Measurements from ENCODE around the gene FAM181A. TPM values are rescaled to one million over a fixed set of nuclear protein-coding genes. Genes with fewer than 3 reads are reported as not detected.

Gene FAM181A
- total and polyA plus RNA-seq, 2 experiments from 2014 or later, result not detected

GRCh38 chr14:93978735-93979134 lies 51.6 kb downstream of the FAM181A start:
- 43 to 52% methylated on average over 4 of the region's 4 CpGs for WGBS, 2 experiments (ENCODE audit: low coverage in 1 of 2, low lambda C conversion rate in 2 of 2, missing lambda C conversion rate in 2 of 2)
- in situ Hi-C loops (cut with MboI), result no loop called here
- no peaks in the 10 kb centered on the region for H3K9me2 ChIP-seq (ENCODE audit: insufficient read depth)
- H3K27me3 ChIP-seq (replicated peaks; ENCODE audit: insufficient read depth), result 0 out of 2 replicates have a peak, but pooled peaks cover 13% of the 10 kb centered on the region
- H3K27ac ChIP-seq, result no peak overlapping the region
- H3K9ac ChIP-seq, result no peak overlapping the region
- H3K4me3 ChIP-seq, result no peak overlapping the region
- TF ChIP-seq EZH2phosphoT487 (IDR thresholded peaks at IDR 0.05; ENCODE audit: insufficient read depth, low read depth), result no peak
- H3F3A ChIP-seq (ENCODE audit: insufficient read depth), result no peaks in the 10 kb centered on the region
- H2AFZ ChIP-seq, result no peak overlapping the region
- H3K36me3 ChIP-seq (ENCODE audit: low read depth), result no peaks in the 10 kb centered on the region
- H3K4me1 ChIP-seq (ENCODE audit: insufficient read depth), result peaks cover 1% of the 10 kb centered on the region; the same call in 1 of the 2 replicates
- DNase-seq, result no peak
- H4K20me1 ChIP-seq (ENCODE audit: insufficient read depth), result no peaks in the 10 kb centered on the region
- no peaks in the 10 kb centered on the region for H3K79me2 ChIP-seq (ENCODE audit: insufficient read depth)
- H3K9me3 ChIP-seq (ENCODE audit: low read depth), result no peaks in the 10 kb centered on the region
- no peak overlapping the region for H3K4me2 ChIP-seq (ENCODE audit: unreplicated experiment)

Small RNA genes within 50 kb of the gene (microRNA-seq; reads per million reads assigned to microRNA genes)
- not detected for gene MIR4506 (ENCODE audit: borderline number of aligned reads)

Small RNA genes within 50 kb of the gene (small RNA-seq; reads per million reads assigned to genes)
- gene MIR4506 (ENCODE audit: low read depth, low replicate concordance), result not detected

Other genes with a start within 250 kb of the FAM181A start
- 0.43 TPM in 1 of 2 replicates, not detected in the other for gene PRIMA1, start 138.9 kb upstream of the FAM181A start, total RNA-seq (2014; rRNA removed; shearing (Covaris generic))
- gene PRIMA1, start 138.9 kb upstream of the FAM181A start, polyA plus RNA-seq (2016; fragmentation: Nextera tagmentation; extraction: Ambion mirVana), result not detected in 2 replicates
- not detected in 2 replicates for gene ASB2, start 49.2 kb downstream of the FAM181A start, total RNA-seq (2014; rRNA removed; shearing (Covaris generic))
- gene ASB2, start 49.2 kb downstream of the FAM181A start, polyA plus RNA-seq (2016; fragmentation: Nextera tagmentation; extraction: Ambion mirVana), result 0.06 and 0.18 TPM in 2 replicates
- gene CCDC197, start 70.0 kb downstream of the FAM181A start, total RNA-seq (2014; rRNA removed; shearing (Covaris generic)), result not detected in 2 replicates
- gene CCDC197, start 70.0 kb downstream of the FAM181A start, polyA plus RNA-seq (2016; fragmentation: Nextera tagmentation; extraction: Ambion mirVana), result not detected in 2 replicates
- gene OTUB2, start 99.0 kb downstream of the FAM181A start, total RNA-seq (2014; rRNA removed; shearing (Covaris generic)), result 1.0 and 1.9 TPM in 2 replicates
- 1.3 and 1.6 TPM in 2 replicates for gene OTUB2, start 99.0 kb downstream of the FAM181A start, polyA plus RNA-seq (2016; fragmentation: Nextera tagmentation; extraction: Ambion mirVana)
- 123 and 125 TPM in 2 replicates for gene DDX24, start 153.9 kb downstream of the FAM181A start, total RNA-seq (2014; rRNA removed; shearing (Covaris generic))
- gene DDX24, start 153.9 kb downstream of the FAM181A start, polyA plus RNA-seq (2016; fragmentation: Nextera tagmentation; extraction: Ambion mirVana), result 143 and 149 TPM in 2 replicates
- 13.5 and 14.2 TPM in 2 replicates for gene IFI27L1, start 154.0 kb downstream of the FAM181A start, total RNA-seq (2014; rRNA removed; shearing (Covaris generic))
- 31.8 and 32.6 TPM in 2 replicates for gene IFI27L1, start 154.0 kb downstream of the FAM181A start, polyA plus RNA-seq (2016; fragmentation: Nextera tagmentation; extraction: Ambion mirVana)
- gene IFI27, start 183.4 kb downstream of the FAM181A start, total RNA-seq (2014; rRNA removed; shearing (Covaris generic)), result not detected in 2 replicates
- not detected in 2 replicates for gene IFI27, start 183.4 kb downstream of the FAM181A start, polyA plus RNA-seq (2016; fragmentation: Nextera tagmentation; extraction: Ambion mirVana)
- 61.7 and 95.3 TPM in 2 replicates for gene IFI27L2, start 202.3 kb downstream of the FAM181A start, total RNA-seq (2014; rRNA removed; shearing (Covaris generic))
- 161 and 170 TPM in 2 replicates for gene IFI27L2, start 202.3 kb downstream of the FAM181A start, polyA plus RNA-seq (2016; fragmentation: Nextera tagmentation; extraction: Ambion mirVana)
- gene PPP4R4, start 247.0 kb downstream of the FAM181A start, total RNA-seq (2014; rRNA removed; shearing (Covaris generic)), result under 0.01 and 0.22 TPM in 2 replicates
- 0.11 TPM in 2 replicates for gene PPP4R4, start 247.0 kb downstream of the FAM181A start, polyA plus RNA-seq (2016; fragmentation: Nextera tagmentation; extraction: Ambion mirVana)